ENCODE results near the gene MRPL27.

DNA sequence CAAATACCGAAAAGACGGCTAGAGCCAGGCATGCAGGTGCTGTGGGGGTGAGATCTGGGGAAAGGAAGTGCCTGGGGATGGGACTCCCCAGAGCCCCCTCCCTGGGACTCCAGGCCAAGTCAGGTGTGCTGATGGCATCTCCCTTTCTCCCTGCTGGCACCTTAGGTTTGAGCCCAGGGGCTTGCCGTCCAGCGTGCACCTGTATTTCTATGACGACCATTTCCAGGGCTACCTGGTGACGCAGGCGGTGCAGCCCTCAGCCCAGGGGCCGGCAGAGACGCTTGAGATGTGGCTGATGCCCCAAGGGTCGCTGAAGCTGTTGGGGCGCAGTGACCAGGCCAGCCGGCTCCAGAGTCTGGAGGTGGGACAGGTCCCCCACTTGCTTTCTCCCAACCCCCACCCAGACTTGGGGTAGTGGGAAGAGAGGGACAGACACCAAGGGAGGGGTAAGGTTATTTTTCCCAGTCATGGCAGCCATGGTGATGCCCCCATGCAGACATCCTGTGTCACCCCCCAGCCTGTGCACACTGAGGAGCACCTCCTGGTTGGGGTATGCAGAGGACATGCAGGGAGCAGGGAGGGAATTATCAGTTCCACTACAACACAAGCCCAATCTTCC is 16.0 kb downstream of the MRPL27 start:
- TF ChIP-seq, protein P1, sequence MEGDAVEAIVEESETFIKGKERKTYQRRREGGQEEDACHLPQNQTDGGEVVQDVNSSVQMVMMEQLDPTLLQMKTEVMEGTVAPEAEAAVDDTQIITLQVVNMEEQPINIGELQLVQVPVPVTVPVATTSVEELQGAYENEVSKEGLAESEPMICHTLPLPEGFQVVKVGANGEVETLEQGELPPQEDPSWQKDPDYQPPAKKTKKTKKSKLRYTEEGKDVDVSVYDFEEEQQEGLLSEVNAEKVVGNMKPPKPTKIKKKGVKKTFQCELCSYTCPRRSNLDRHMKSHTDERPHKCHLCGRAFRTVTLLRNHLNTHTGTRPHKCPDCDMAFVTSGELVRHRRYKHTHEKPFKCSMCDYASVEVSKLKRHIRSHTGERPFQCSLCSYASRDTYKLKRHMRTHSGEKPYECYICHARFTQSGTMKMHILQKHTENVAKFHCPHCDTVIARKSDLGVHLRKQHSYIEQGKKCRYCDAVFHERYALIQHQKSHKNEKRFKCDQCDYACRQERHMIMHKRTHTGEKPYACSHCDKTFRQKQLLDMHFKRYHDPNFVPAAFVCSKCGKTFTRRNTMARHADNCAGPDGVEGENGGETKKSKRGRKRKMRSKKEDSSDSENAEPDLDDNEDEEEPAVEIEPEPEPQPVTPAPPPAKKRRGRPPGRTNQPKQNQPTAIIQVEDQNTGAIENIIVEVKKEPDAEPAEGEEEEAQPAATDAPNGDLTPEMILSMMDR (IDR thresholded peaks at IDR 0.05; ENCODE audit: poor library complexity, severe bottlenecking): no peak
- TF ChIP-seq MXI1 (conservative IDR thresholded peaks at IDR 0.05; ENCODE audit: poor library complexity, severe bottlenecking) (no peak), RAD21 (conservative IDR thresholded peaks at IDR 0.05) (no peak), EZH2 (IDR thresholded peaks at IDR 0.05; ENCODE audit: borderline replicate concordance, insufficient read depth, low read length, poor library complexity, severe bottlenecking) (no peak)
